ENCODE data around the gene AMZ1.

AMZ1 gene

DNA sequence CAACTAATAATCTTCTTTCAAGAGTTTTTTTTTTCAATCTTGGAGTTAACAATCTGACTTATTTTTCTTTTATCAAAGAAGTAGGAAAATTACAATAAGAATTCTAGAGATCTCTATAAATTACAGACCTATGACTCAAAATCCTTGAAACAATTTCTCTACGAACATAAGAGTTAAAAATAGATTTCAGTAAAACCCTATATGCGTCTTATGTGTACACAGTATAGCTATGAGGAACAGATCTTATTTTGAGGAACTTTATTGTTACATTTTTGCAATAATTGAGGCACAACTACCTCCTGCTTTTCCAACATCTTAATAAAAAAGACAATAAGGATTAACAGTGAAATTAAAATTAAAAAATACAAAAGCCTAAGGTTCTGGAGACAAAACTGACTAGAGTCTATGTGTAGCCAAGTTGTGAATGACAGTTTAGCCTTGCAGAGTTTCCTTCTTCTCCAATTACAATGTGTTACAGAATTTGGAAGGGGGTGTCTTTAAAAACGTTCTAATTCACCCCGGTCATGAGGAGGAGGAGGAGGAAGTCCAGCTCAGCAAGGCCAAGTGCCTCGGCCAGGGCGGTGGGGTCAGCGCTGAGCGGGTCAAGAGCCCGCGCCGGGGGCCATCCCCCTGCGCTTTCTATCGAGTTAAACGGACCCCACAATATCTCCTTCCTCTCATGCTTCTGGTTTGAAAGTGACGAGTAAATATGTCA is 40.5 kb downstream of the AMZ1 start:
- H3K9me3 ChIP-seq (ENCODE audit: insufficient read depth, low read depth, low read length), result no peaks in the 10 kb centered on the region
- H3K36me3 ChIP-seq (ENCODE audit: insufficient read depth, low read depth, low read length), result peaks cover 72% of the 10 kb centered on the region
- no peaks in the 10 kb centered on the region for H3K4me1 ChIP-seq (ENCODE audit: insufficient read depth, low read length)
- H3K27me3 ChIP-seq (ENCODE audit: insufficient read depth, low read length), result no peaks in the 10 kb centered on the region
- no peak overlapping the region for H3K27ac ChIP-seq (ENCODE audit: low read length)
- no peak overlapping the region for H3K4me3 ChIP-seq (ENCODE audit: low read length)
- no peak overlapping the region for H3K9ac ChIP-seq (ENCODE audit: low read depth, low read length)

DNA sequence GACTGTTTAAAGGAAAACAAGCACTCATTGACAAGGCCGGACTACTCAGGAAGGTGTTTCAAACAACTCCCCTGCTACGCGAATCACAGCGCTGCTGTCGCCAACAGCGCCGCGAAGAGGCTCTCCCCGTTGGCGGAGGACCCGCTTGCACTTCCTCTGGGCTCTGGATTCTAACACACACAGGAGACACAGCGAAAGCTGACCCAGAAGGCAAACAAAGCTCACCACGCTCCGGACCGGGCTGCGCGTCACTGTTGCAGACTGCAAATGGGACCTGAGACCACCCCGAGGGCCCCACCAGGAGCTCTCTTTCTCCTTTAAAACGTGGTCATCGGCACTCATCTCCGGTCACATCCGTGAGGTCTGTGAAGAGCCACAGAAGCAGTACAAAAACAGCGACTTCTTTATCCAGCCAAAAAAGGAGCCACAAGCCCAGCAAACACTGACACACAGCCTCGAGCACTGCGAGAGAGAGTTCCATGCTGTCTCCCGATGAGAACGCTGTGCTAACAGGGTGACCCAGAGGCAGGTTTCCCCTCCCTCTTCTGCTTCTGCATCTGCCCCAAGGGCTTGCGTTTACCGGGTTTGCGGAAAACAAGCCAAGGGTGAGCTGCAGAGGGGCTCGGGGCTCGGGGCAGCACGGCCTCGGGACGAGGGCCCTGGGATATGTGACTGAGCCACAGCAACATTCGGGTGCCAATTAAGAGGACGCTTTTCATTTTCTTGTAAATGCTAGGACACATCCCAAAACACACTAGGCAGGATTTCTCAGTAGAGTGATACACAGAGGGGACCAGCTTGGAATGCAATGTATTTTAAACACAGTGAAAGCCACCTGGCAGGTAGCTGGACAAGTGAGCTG is 41.3 kb downstream of the AMZ1 start:
- Histone ChIP-seq H3K27me3 (ENCODE audit: insufficient read depth, low read length) (no peaks in the 10 kb centered on the region), H3K4me1 (ENCODE audit: insufficient read depth, low read length) (no peaks in the 10 kb centered on the region), H3K27ac (ENCODE audit: low read length) (no peak overlapping the region), H3K9me3 (ENCODE audit: insufficient read depth, low read depth, low read length) (no peaks in the 10 kb centered on the region), H3K36me3 (ENCODE audit: insufficient read depth, low read depth, low read length) (peaks cover 72% of the 10 kb centered on the region), H3K4me3 (ENCODE audit: low read length) (no peak overlapping the region), H3K9ac (ENCODE audit: low read depth, low read length) (no peak overlapping the region)

DNA sequence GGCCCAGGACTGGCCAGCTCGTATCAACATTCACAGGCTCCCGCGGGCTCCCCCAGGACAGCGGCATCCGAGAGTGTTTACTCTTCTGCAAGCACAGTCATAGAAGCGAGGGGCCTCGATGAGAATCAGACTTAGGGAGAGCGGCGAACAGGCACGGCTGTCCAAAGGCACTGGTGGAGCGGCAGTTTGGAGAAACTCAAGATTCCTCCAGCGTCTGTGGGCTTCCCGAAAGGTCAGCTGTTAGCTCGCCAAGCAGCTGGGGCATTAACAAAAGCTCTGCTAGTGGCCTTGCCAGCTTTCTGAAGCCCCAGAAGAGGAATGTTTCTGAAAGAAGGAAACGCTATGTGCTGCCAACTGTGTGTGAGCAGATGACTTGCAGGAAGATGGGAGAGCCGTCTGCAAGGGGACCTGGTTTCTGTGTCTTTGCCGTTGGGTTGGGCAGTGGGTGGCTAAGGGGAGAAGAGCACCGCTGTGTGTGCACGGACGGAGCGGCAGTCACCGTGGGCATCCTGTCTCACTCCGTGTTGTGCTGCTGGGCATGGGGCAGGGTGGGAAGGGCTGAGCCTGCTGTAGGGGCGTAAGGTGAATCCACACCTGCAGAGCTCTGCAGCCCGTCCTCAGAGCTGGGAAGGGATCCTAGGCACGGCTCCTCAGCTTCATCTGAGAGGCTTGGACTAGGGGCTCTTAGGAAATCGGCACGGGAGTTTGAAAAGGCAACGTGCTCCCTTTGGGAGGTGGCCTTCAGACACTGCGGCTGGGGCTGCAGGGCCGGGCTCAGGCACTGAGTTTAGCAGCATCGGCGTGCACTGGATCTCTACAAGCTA is 42.1 kb downstream of the AMZ1 start:
- Histone ChIP-seq H3K36me3 (ENCODE audit: insufficient read depth, low read depth, low read length) (peaks cover 72% of the 10 kb centered on the region), H3K9me3 (ENCODE audit: insufficient read depth, low read depth, low read length) (no peaks in the 10 kb centered on the region), H3K27ac (ENCODE audit: low read length) (no peak overlapping the region), H3K27me3 (ENCODE audit: insufficient read depth, low read length) (no peaks in the 10 kb centered on the region), H3K4me1 (ENCODE audit: insufficient read depth, low read length) (no peaks in the 10 kb centered on the region), H3K4me3 (ENCODE audit: low read length) (no peak overlapping the region), H3K9ac (ENCODE audit: low read depth, low read length) (no peak overlapping the region)

DNA sequence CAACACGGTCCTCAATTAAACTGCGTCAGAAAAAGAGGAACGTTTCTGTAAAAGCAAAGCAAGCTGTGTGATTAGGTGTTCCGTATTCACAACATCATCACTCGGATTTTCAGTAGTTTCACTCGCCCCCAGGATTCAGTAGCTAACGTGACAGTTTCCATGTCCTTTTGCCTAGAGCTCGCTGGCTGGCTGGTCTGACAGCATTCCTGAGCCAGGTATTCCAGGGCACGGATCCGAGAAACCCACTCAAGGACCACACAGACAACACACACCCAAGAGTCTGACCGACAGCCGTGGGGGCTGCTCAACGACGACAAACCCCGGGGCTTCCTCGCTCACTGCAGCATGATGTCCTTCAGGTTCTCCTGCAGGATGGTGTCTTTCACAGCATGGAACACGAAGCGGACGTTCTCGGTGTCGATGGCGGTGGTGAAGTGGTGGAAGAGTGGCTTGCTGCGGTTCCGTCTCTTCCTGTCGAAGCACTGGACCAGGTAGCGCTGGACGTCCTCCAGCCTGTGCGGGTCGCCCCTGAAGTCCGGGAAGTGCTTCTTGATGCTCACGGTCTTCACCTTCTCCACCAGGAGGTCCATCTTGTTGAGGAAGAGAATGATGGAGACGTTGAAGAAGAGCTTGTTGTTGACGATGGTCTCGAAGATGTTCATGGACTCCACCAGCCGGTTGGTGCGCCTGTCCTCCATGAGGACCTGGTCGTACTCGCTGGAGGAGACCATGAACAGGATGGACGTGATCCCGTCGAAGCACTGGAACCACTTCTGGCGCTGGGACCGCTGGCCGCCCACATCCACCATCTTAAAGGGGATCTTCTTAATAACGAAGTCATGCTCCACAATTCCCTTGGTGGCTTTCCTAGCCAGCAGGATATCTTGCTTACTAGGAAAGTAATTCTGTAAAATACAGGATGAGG is 43.1 kb downstream of the AMZ1 start:
- peaks cover 62% of the 10 kb centered on the region for H3K36me3 ChIP-seq (ENCODE audit: insufficient read depth, low read depth, low read length)
- H3K27me3 ChIP-seq (ENCODE audit: insufficient read depth, low read length), result no peaks in the 10 kb centered on the region
- H3K4me3 ChIP-seq (ENCODE audit: low read length), result no peak overlapping the region
- no peak overlapping the region for H3K9ac ChIP-seq (ENCODE audit: low read depth, low read length)
- H3K27ac ChIP-seq (ENCODE audit: low read length), result no peak overlapping the region
- H3K4me1 ChIP-seq (ENCODE audit: insufficient read depth, low read length), result no peaks in the 10 kb centered on the region
- no peaks in the 10 kb centered on the region for H3K9me3 ChIP-seq (ENCODE audit: insufficient read depth, low read depth, low read length)

DNA sequence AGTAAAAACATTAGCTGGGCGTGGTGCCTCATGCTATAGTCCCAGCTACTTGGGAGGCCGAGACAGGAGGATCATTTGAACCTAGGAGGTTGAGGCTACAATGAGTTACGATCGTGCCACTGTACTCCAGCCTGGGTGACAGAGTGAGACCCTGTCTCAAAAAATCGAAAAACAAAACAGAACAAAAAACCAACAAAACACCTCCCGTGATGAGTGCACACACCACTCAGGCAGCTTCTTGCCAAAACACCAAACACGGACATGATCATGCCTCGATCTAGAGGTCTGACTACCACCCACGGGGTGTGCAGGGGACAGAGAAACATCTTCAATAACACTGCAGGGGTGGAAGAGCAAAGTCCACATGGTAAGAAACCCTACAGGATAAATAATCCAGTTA is 44.4 kb downstream of the AMZ1 start:
- H3K27me3 ChIP-seq (ENCODE audit: insufficient read depth, low read length), result no peaks in the 10 kb centered on the region
- H3K9ac ChIP-seq (ENCODE audit: low read depth, low read length), result no peak overlapping the region
- H3K9me3 ChIP-seq (ENCODE audit: insufficient read depth, low read depth, low read length), result no peaks in the 10 kb centered on the region
- no peaks in the 10 kb centered on the region for H3K4me1 ChIP-seq (ENCODE audit: insufficient read depth, low read length)
- no peak overlapping the region for H3K4me3 ChIP-seq (ENCODE audit: low read length)
- H3K27ac ChIP-seq (ENCODE audit: low read length), result no peak overlapping the region
- H3K36me3 ChIP-seq (ENCODE audit: insufficient read depth, low read depth, low read length), result peaks cover 50% of the 10 kb centered on the region

DNA sequence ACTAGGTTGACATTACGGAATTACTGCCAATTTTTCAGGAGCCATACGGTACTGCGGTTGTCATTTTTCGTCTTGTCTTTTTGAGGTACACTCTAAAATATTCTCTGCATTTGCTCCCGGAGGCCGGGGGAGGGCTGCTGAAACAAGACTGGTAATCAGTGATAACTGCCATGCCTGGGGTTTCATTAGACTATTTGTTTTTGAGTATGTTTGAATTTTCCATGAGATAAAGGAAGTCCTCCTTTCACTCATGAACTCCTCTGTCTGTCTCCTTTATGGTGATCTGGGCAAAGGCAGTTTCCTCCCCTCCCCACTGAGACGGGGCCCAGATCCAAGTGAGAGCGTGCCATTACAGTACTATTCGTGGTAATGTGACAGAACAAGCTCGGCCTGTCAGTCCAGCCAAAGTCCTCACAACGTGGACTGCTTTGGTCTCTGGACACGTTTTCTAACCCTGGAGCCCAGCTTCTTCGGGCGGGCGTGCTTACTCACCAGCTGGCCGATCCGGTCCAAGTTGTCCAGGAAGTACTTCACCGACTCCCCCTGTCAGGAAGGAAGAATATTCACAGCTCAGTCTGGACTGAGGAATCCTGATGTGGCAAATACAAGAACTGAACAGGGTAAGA is 45.1 kb downstream of the AMZ1 start:
- Histone ChIP-seq H3K4me1 (ENCODE audit: insufficient read depth, low read length) (no peaks in the 10 kb centered on the region), H3K9me3 (ENCODE audit: insufficient read depth, low read depth, low read length) (no peaks in the 10 kb centered on the region), H3K9ac (ENCODE audit: low read depth, low read length) (no peak overlapping the region), H3K36me3 (ENCODE audit: insufficient read depth, low read depth, low read length) (peaks cover 50% of the 10 kb centered on the region), H3K27me3 (ENCODE audit: insufficient read depth, low read length) (no peaks in the 10 kb centered on the region), H3K27ac (ENCODE audit: low read length) (no peak overlapping the region), H3K4me3 (ENCODE audit: low read length) (no peak overlapping the region)

DNA sequence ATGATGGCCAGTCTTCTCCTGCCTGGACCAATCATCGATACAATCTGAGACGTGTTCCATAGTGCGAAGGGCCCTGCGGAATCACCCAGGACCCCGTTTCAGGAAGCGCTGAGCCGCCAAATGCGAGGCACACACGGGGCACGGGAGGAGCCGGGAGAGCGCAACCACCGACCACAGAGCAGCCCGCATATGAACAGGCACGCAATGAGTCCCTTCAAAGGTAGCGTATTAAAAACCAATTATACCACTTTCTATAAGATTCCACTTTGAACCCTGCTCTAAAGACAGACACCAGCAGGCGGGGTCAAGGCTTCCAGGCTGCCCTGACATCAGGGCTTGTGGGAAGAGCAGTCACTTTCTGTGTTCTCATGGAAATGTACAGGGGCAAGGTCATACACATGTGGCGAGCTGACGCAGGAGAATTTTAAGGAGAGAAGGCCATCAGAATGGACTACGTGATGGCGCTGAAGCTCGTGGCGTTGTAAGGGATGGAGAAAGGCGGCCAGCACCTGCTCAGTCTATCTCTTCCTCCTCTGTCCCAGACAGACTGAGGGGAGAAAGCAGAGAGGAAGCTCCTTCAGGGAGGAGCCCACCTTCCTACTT is 46.2 kb downstream of the AMZ1 start:
- H3K36me3 ChIP-seq (ENCODE audit: insufficient read depth, low read depth, low read length), result peaks cover 41% of the 10 kb centered on the region
- no peaks in the 10 kb centered on the region for H3K27me3 ChIP-seq (ENCODE audit: insufficient read depth, low read length)
- no peak overlapping the region for H3K4me3 ChIP-seq (ENCODE audit: low read length)
- no peaks in the 10 kb centered on the region for H3K4me1 ChIP-seq (ENCODE audit: insufficient read depth, low read length)
- H3K9me3 ChIP-seq (ENCODE audit: insufficient read depth, low read depth, low read length), result no peaks in the 10 kb centered on the region
- H3K9ac ChIP-seq (ENCODE audit: low read depth, low read length), result no peak overlapping the region
- no peak overlapping the region for H3K27ac ChIP-seq (ENCODE audit: low read length)

DNA sequence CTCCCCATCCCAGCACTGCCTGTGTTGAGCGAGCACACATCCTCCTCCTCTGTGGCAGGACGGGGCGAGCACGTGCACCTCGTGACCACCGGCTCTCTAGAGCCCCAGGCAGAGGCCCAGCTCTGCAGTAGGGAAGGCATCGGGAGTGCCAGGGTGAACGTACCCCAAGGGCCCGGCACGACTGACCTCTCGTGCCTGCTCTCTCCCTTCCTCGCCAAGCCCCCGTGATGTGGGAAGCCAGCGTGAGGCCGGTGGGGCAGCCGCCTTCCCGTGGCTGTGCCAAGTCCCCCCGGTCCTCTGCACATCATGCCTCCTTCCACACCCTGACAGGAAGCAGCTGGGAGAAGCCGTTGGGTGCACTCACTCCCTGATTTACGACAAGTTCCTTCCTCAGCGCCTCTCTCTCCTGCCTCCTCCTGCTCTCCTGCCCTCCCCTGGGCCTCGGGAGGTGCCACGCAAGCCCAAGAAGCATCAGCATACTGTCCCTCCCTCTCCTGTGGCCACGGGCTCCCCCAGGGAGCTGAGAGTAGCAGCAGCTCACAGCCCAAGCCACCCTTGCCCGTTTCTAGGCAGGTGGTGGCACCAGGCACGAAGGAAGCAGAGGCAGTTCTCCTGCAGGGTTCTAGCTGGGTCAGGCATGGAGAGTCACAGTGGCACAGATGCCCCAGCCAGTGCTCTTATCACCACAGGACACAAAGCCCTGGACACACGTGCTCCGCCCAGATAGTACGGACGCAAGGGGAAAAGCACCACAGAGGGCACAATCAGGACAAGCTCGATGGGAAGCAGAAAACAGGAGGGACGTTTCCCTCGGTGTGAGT is 47.0 kb downstream of the AMZ1 start:
- Histone ChIP-seq H3K9me3 (ENCODE audit: insufficient read depth, low read depth, low read length) (no peaks in the 10 kb centered on the region), H3K27me3 (ENCODE audit: insufficient read depth, low read length) (no peaks in the 10 kb centered on the region), H3K27ac (ENCODE audit: low read length) (no peak overlapping the region), H3K4me3 (ENCODE audit: low read length) (no peak overlapping the region), H3K4me1 (ENCODE audit: insufficient read depth, low read length) (no peaks in the 10 kb centered on the region), H3K36me3 (ENCODE audit: insufficient read depth, low read depth, low read length) (peaks cover 34% of the 10 kb centered on the region), H3K9ac (ENCODE audit: low read depth, low read length) (no peak overlapping the region)

DNA sequence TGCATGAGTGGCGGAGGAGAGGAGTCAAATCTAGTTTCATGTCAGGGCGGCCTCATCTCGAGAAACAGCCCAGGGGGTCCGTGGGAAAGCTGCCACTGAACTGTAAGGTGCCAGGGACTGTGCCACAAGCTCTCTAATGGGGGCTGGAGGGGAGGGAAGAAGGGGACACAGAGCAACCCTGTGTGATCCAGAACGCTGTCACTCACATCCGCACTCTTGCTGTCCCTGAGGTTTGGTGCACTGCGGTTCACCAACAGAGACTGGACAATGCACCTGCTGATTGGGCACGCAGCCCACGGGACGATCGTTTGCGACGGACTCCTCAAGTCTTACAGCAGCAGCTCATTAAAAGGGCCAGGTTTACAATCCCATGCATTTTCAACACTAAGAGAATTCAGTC is 47.7 kb downstream of the AMZ1 start:
- H3K4me3 ChIP-seq (ENCODE audit: low read length), result no peak overlapping the region
- no peak overlapping the region for H3K9ac ChIP-seq (ENCODE audit: low read depth, low read length)
- no peaks in the 10 kb centered on the region for H3K4me1 ChIP-seq (ENCODE audit: insufficient read depth, low read length)
- no peaks in the 10 kb centered on the region for H3K27me3 ChIP-seq (ENCODE audit: insufficient read depth, low read length)
- no peaks in the 10 kb centered on the region for H3K9me3 ChIP-seq (ENCODE audit: insufficient read depth, low read depth, low read length)
- H3K36me3 ChIP-seq (ENCODE audit: insufficient read depth, low read depth, low read length), result peaks cover 26% of the 10 kb centered on the region
- no peak overlapping the region for H3K27ac ChIP-seq (ENCODE audit: low read length)

DNA sequence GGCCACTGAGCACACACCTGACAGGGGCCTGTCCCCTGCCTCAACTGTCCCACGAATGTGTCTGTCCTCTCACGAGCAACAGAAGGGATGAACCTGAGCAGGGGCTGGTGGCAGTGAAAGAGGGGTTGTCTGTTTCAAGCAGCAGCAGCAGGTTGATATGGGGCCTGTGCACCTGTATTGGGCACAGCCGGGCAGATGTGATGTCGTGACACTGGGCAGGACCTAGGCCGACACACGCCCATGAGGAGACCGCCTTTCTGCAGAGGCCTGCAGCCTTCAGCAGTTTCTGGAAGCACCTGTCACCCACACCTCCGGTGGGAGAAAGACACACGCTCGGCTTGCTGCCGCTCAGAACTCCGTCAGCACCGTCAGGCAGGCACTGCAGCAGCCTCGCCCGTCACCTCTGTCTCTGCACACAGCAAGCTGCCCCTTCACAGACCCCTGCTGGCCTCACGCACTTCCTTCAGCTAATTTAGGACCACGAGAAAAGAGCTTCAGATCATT is 48.5 kb downstream of the AMZ1 start:
- Histone ChIP-seq H3K9ac (ENCODE audit: low read depth, low read length) (no peak overlapping the region), H3K9me3 (ENCODE audit: insufficient read depth, low read depth, low read length) (no peaks in the 10 kb centered on the region), H3K4me1 (ENCODE audit: insufficient read depth, low read length) (no peaks in the 10 kb centered on the region), H3K27me3 (ENCODE audit: insufficient read depth, low read length) (no peaks in the 10 kb centered on the region), H3K27ac (ENCODE audit: low read length) (no peak overlapping the region), H3K4me3 (ENCODE audit: low read length) (no peak overlapping the region), H3K36me3 (ENCODE audit: insufficient read depth, low read depth, low read length) (peaks cover 19% of the 10 kb centered on the region; the same call in 1 of the 2 replicates)
